Aorta (tissue), 4 donors: ENCODE data around the gene POLE4. TPM values are rescaled to one million over a fixed set of nuclear protein-coding genes. Genes with fewer than 3 reads are reported as not detected.

Source experiments
- polyA plus RNA-seq, 2 donors: library from polyadenylated mRNA; stranded (reverse); fragments of 200-250 nt; gene quantifications; one replicate each; pipeline ENCODE4 v1.2.3, GENCODE V29; 2013
- total RNA-seq, 2 donors: library from RNA; stranded (reverse); fragmentation: NEBNext Ultra II Directional; extraction: Animal tissue kit (Norgen Biotek cat#: 25700); gene quantifications; one replicate each; pipeline ENCODE4 v1.2.1, GENCODE V29; 2021
- donor health status: healthy with polysubstance abuse.
- donor health status: Bipolar disorder and iron deficiency.
- donor health status: DM: no; HTN: no; CAD: no.
- donor health status: DM: yes; HTN: yes; CAD: no.

POLE4 gene
- total and polyA plus RNA-seq, 4 donors: 55.9 to 146 (median 58.3) TPM

Other genes with a start within 250 kb of the POLE4 start
- gene HK2, start 124.5 kb upstream of the POLE4 start, total RNA-seq: 10 to 100 TPM; 23.5 to 26.4 TPM
- gene HK2, start 124.5 kb upstream of the POLE4 start, polyA plus RNA-seq: 1 to 10 TPM; 1.1 to 4.3 TPM
- gene TACR1, start 240.9 kb downstream of the POLE4 start, total RNA-seq: 1 to 10 TPM; 3.4 to 9.8 TPM
- gene TACR1, start 240.9 kb downstream of the POLE4 start, polyA plus RNA-seq: under 1 TPM in 1 of 2 donors, not detected in 1; 0.08 TPM